Liver (tissue), 9 donors: ENCODE data around the gene CNTN3. TPM values are rescaled to one million over a fixed set of nuclear protein-coding genes. Genes with fewer than 3 reads are reported as not detected.

Source experiments
- DNase-seq: peaks from one replicate; pipeline ENCODE4 v3.0.0-alpha.2; 2017; ENCODE audit warnings: low spot score
- H3K27ac ChIP-seq, 2 donors: one replicate each; pipeline ENCODE4 v1.7.0; 2013; ENCODE audit warnings: inconsistent platforms in 2 of 2, low read length in 2 of 2, control low read depth in 1 of 2, low read depth in 1 of 2, mild to moderate bottlenecking in 1 of 2
- H3K27me3 ChIP-seq, 4 donors: one replicate each; pipeline versions ENCODE4 v1.6.1 to v1.7.0; 2013; ENCODE audit warnings: low read length in 3 of 4, inconsistent platforms in 1 of 4, mild to moderate bottlenecking in 1 of 4, moderate library complexity in 1 of 4; ENCODE audit not compliant: control insufficient read depth in 4 of 4, insufficient read depth in 4 of 4
- H3K36me3 ChIP-seq, 4 donors: one replicate each; pipeline versions ENCODE4 v1.6.1 to v1.7.0; 2013; ENCODE audit warnings: low read length in 3 of 4, mild to moderate bottlenecking in 3 of 4, low read depth in 1 of 4, moderate library complexity in 1 of 4; ENCODE audit not compliant: control insufficient read depth in 4 of 4, insufficient read depth in 3 of 4
- H3K4me1 ChIP-seq, 4 donors: one replicate each; pipeline versions ENCODE4 v1.6.1 to v1.7.0; 2013; ENCODE audit warnings: low read length in 3 of 4, mild to moderate bottlenecking in 3 of 4, moderate library complexity in 1 of 4; ENCODE audit not compliant: control insufficient read depth in 4 of 4, insufficient read depth in 4 of 4
- H3K4me3 ChIP-seq, 3 donors: one replicate each; pipeline versions ENCODE4 v1.6.1 to v1.7.0; 2013; ENCODE audit warnings: low read length in 3 of 3, control low read depth in 1 of 3, low read depth in 1 of 3, mild to moderate bottlenecking in 1 of 3
- H3K9ac ChIP-seq, 2 donors: one replicate each; pipeline ENCODE4 v1.7.0; 2013; ENCODE audit warnings: low read length in 2 of 2, mild to moderate bottlenecking in 2 of 2, moderate library complexity in 2 of 2, control low read depth in 1 of 2, low read depth in 1 of 2
- H3K9me3 ChIP-seq, 4 donors: one replicate each; pipeline versions ENCODE4 v1.6.1 to v1.7.0; 2013; ENCODE audit warnings: low read length in 3 of 4; ENCODE audit not compliant: control insufficient read depth in 4 of 4
- EGR1 ChIP-seq, 2 donors: IDR thresholded peaks; 2 replicates each; pipeline ENCODE4 v1.6.1; 2016 to 2018; ENCODE audit warnings: antibody characterized with exemption in 2 of 2, low read depth in 2 of 2
- FOXA1 ChIP-seq: IDR thresholded peaks from 2 replicates; pipeline ENCODE4 v1.6.1; 2016; ENCODE audit warnings: antibody characterized with exemption
- FOXA2 ChIP-seq: IDR thresholded peaks from 2 replicates; pipeline ENCODE4 v1.6.1; 2016; ENCODE audit warnings: antibody characterized with exemption
- HNF4A ChIP-seq, 2 donors: conservative IDR thresholded peaks; 2 replicates each; pipeline ENCODE4 v1.6.1; 2016; ENCODE audit warnings: antibody characterized with exemption in 2 of 2, mild to moderate bottlenecking in 2 of 2
- JUND ChIP-seq, 2 donors: IDR thresholded peaks; 2 replicates each; pipeline ENCODE4 v1.6.1; 2016; ENCODE audit warnings: antibody characterized with exemption in 2 of 2
- NR2F2 ChIP-seq: IDR thresholded peaks from 2 replicates; pipeline ENCODE4 v1.6.1; 2016; ENCODE audit warnings: antibody characterized with exemption
- RAD21 ChIP-seq, 2 donors: IDR thresholded peaks; 2 replicates each; pipeline ENCODE4 v1.6.1; 2016; ENCODE audit warnings: antibody characterized with exemption in 2 of 2, mild to moderate bottlenecking in 2 of 2
- RXRA ChIP-seq, 2 donors: IDR thresholded peaks; 2 replicates each; pipeline ENCODE4 v1.6.1; 2017 to 2018; ENCODE audit warnings: antibody characterized with exemption in 2 of 2, mild to moderate bottlenecking in 1 of 2
- SP1 ChIP-seq: IDR thresholded peaks from 2 replicates; pipeline ENCODE4 v1.6.1; 2018; ENCODE audit warnings: antibody characterized with exemption, mild to moderate bottlenecking
- TAF1 ChIP-seq: conservative IDR thresholded peaks from 2 replicates; pipeline ENCODE4 v1.6.1; 2016; ENCODE audit warnings: antibody characterized with exemption, mild to moderate bottlenecking
- YY1 ChIP-seq: IDR thresholded peaks from 2 replicates; pipeline ENCODE4 v1.6.1; 2016; ENCODE audit warnings: antibody characterized with exemption, mild to moderate bottlenecking
- WGBS: extraction: QIAGEN DNeasy Blood & Tissue Kit; methylation state at CpG from one replicate; pipeline ENCODE4 v1.1.7; 2013; 5-methylcytosine and 5-hydroxymethylcytosine counted together
- polyA plus RNA-seq, 2 donors: library from polyadenylated mRNA; stranded (reverse) in 1 of 2; unstranded in 1 of 2; fragments of 200-250 nt in 1 of 2; fragments of >200 nt in 1 of 2; fragmentation: Nextera tagmentation in 1 of 2; extraction: Ambion mirVana in 1 of 2; gene quantifications; one replicate each; pipeline versions ENCODE4 v1.2.1 to v1.2.3, GENCODE V29; 2013 to 2015
- total RNA-seq, 2 donors: library from RNA; depleted of rRNA; stranded (reverse); fragments of >200 nt; gene quantifications; one replicate each; pipeline ENCODE4 v1.2.3, GENCODE V29; 2014
- TF ChIP-seq, protein P1 (sequence below): fragments of 150-350 bp; IDR thresholded peaks from 2 replicates; pipeline ENCODE4 v1.5.1; 2017; ENCODE audit warnings: improper control_type of control experiment, low read depth, low read length; ENCODE audit not compliant: missing input control
- TF ChIP-seq, protein P2 (sequence below): IDR thresholded peaks from 2 replicates; pipeline ENCODE4 v1.6.1; 2016; ENCODE audit warnings: antibody characterized with exemption, mild to moderate bottlenecking
- TF ChIP-seq, protein P3 (sequence below): IDR thresholded peaks from 2 replicates; pipeline ENCODE4 v1.6.1; 2016; ENCODE audit warnings: antibody characterized with exemption
- donor health status: healthy.
- donor health status: healthy.
- donor health status: healthy.
- donor health status: healthy.
- donor health status: healthy.

CNTN3 gene
- total and polyA plus RNA-seq, 4 donors: 0.09 to 1.0 (median 0.81) TPM

DNA sequence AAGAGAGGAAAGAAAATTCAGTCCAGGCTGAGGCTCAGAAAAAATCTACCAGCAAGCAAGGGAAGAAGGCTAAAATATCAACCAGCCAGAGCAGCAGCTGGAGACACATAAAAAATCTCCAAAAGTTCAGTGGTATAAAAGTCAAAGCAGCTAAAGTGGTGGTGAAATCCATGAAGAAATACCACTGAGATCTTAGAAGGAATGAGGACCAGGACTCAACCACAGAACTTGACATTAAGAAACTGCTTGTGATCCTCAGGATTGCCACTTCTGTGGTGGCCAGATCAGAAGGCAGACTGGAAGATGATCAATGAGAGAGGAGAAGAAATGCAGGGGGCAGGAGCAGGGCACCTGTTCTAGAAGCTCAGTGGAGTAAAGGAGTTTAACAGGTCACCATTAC, 22.5 kb downstream of the CNTN3 start:
- Histone ChIP-seq H3K4me1 (peaks cover 2 to 23% (median 4%) of the 10 kb centered on the region in 4 donors), H3K4me3 (no peak overlapping the region), H3K27me3 (no peaks in the 10 kb centered on the region), H3K36me3 (no peaks in the 10 kb centered on the region), H3K27ac (peak overlapping the region in 1 of 2 donors; percentile 42), H3K9ac (no peak overlapping the region), H3K9me3 (no peaks in the 10 kb centered on the region)
- no peak for DNase-seq
- TF ChIP-seq TAF1: no peak
- no peak for TF ChIP-seq SP1
- TF ChIP-seq RAD21 (IDR thresholded peaks at IDR 0.05): no peak
- TF ChIP-seq, protein P1, sequence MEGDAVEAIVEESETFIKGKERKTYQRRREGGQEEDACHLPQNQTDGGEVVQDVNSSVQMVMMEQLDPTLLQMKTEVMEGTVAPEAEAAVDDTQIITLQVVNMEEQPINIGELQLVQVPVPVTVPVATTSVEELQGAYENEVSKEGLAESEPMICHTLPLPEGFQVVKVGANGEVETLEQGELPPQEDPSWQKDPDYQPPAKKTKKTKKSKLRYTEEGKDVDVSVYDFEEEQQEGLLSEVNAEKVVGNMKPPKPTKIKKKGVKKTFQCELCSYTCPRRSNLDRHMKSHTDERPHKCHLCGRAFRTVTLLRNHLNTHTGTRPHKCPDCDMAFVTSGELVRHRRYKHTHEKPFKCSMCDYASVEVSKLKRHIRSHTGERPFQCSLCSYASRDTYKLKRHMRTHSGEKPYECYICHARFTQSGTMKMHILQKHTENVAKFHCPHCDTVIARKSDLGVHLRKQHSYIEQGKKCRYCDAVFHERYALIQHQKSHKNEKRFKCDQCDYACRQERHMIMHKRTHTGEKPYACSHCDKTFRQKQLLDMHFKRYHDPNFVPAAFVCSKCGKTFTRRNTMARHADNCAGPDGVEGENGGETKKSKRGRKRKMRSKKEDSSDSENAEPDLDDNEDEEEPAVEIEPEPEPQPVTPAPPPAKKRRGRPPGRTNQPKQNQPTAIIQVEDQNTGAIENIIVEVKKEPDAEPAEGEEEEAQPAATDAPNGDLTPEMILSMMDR: no peak
- no peak for TF ChIP-seq RXRA (IDR thresholded peaks at IDR 0.05)
- no peak for TF ChIP-seq NR2F2
- no peak for TF ChIP-seq JUND (IDR thresholded peaks at IDR 0.05)
- no peak for TF ChIP-seq FOXA1
- TF ChIP-seq, protein P2, sequence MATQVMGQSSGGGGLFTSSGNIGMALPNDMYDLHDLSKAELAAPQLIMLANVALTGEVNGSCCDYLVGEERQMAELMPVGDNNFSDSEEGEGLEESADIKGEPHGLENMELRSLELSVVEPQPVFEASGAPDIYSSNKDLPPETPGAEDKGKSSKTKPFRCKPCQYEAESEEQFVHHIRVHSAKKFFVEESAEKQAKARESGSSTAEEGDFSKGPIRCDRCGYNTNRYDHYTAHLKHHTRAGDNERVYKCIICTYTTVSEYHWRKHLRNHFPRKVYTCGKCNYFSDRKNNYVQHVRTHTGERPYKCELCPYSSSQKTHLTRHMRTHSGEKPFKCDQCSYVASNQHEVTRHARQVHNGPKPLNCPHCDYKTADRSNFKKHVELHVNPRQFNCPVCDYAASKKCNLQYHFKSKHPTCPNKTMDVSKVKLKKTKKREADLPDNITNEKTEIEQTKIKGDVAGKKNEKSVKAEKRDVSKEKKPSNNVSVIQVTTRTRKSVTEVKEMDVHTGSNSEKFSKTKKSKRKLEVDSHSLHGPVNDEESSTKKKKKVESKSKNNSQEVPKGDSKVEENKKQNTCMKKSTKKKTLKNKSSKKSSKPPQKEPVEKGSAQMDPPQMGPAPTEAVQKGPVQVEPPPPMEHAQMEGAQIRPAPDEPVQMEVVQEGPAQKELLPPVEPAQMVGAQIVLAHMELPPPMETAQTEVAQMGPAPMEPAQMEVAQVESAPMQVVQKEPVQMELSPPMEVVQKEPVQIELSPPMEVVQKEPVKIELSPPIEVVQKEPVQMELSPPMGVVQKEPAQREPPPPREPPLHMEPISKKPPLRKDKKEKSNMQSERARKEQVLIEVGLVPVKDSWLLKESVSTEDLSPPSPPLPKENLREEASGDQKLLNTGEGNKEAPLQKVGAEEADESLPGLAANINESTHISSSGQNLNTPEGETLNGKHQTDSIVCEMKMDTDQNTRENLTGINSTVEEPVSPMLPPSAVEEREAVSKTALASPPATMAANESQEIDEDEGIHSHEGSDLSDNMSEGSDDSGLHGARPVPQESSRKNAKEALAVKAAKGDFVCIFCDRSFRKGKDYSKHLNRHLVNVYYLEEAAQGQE: no peak
- no peak for TF ChIP-seq FOXA2

DNA sequence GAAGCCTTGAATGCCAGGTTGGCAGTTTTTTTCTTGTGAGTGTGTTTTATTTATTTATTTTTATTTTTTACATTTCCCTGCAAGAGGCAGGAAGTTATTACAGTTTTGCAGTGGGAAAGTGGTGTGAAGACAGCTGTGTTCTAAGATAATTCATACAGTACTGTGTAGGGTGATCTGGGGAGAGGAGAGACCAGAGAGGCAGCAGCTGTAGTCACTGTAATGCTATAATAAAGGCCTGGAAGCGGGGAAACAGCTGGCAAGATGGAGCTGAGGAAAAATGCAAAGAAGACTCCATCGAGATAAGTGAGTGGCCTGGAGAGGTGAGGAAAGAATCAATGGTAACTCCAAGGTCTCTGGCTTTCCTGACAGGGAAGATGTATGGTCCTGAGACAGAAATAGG, 23.1 kb downstream of the CNTN3 start:
- TF ChIP-seq SP1 (no peak), HNF4A (conservative IDR thresholded peaks at IDR 0.05) (no peak), NR2F2 (no peak), TAF1 (no peak), EGR1 (IDR thresholded peaks at IDR 0.05; ENCODE audit: low read depth in 2 of 2) (no peak), FOXA1 (no peak), YY1 (no peak)
- TF ChIP-seq, protein P1: no peak
- TF ChIP-seq, protein P3, sequence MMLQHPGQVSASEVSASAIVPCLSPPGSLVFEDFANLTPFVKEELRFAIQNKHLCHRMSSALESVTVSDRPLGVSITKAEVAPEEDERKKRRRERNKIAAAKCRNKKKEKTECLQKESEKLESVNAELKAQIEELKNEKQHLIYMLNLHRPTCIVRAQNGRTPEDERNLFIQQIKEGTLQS: no peak
- no peaks in the 10 kb centered on the region for H3K36me3 ChIP-seq
- no peak for DNase-seq
- no peak overlapping the region for H3K27ac ChIP-seq
- H3K4me1 ChIP-seq: peaks cover 2 to 23% (median 4%) of the 10 kb centered on the region in 4 donors
- H3K9me3 ChIP-seq: no peaks in the 10 kb centered on the region
- no peak overlapping the region for H3K4me3 ChIP-seq
- H3K9ac ChIP-seq: no peak overlapping the region
- WGBS: 77% methylated on average over 2 of the region's 2 CpGs
- no peaks in the 10 kb centered on the region for H3K27me3 ChIP-seq
